Keratinocyte (primary cell): ENCODE measurements around the gene RIMS1. TPM values are rescaled to one million over a fixed set of nuclear protein-coding genes. Genes with fewer than 3 reads are reported as not detected.
A peak's percentile ranks its signal among the peaks of the same experiment; 100 is the strongest.

Source experiments
- DNase-seq: peaks from one replicate; pipeline ENCODE4 v3.0.0-alpha.2; 2011; ENCODE audit warnings: low read depth, missing footprints, low spot score
- FAIRE-seq: peaks from 2 replicates; lab custom pipeline; 2011; peaks lifted over from hg19 to GRCh38; lab: Jason Lieb, UNC
- H2AFZ ChIP-seq: 2 replicates; pipeline ENCODE4 v1.6.0; 2012; ENCODE audit warnings: low read length, control low read depth, inconsistent platforms; ENCODE audit not compliant: control insufficient read depth
- H3K27ac ChIP-seq: 2 replicates; pipeline ENCODE4 v1.5.1; 2011; ENCODE audit warnings: low read length; ENCODE audit not compliant: control insufficient read depth, insufficient read depth
- H3K27me3 ChIP-seq: 3 replicates; pipeline ENCODE4 v1.6.0; 2011; ENCODE audit warnings: low read length; ENCODE audit not compliant: control insufficient read depth, insufficient read depth; ENCODE audit errors: extremely low read depth
- H3K36me3 ChIP-seq, 2 experiments: 2 replicates in 1 of 2; 3 replicates in 1 of 2; pipeline ENCODE4 v1.5.1; 2011; ENCODE audit warnings: low read length in 2 of 2, mild to moderate bottlenecking in 1 of 2; ENCODE audit not compliant: control insufficient read depth in 2 of 2, insufficient read depth in 2 of 2; ENCODE audit errors: extremely low read depth in 1 of 2
- H3K4me1 ChIP-seq: 3 replicates; pipeline ENCODE4 v1.5.1; 2011; ENCODE audit warnings: low read length; ENCODE audit not compliant: control insufficient read depth, insufficient read depth; ENCODE audit errors: extremely low read depth
- H3K4me2 ChIP-seq: 3 replicates; pipeline ENCODE4 v1.6.0; 2011; ENCODE audit warnings: low read depth, low read length; ENCODE audit not compliant: control insufficient read depth, insufficient read depth; ENCODE audit errors: extremely low read depth
- H3K4me3 ChIP-seq, 3 experiments: fragments of 200-600 bp in 1 of 3; sonication (generic) in 1 of 3; 2 replicates in 2 of 3; 3 replicates in 1 of 3; pipeline ENCODE4 v1.5.1; 2011 to 2016; ENCODE audit warnings: low read length in 3 of 3, mild to moderate bottlenecking in 3 of 3, control low read depth in 2 of 3, inconsistent platforms in 1 of 3, low read depth in 1 of 3, mixed read lengths in 1 of 3, mixed run types in 1 of 3, moderate library complexity in 1 of 3; ENCODE audit not compliant: control insufficient read depth in 2 of 3, insufficient read depth in 2 of 3; ENCODE audit errors: extremely low read depth in 1 of 3
- H3K79me2 ChIP-seq: 2 replicates; pipeline ENCODE4 v1.6.0; 2012; ENCODE audit warnings: low read length; ENCODE audit not compliant: control insufficient read depth, insufficient read depth
- H3K9ac ChIP-seq: 3 replicates; pipeline ENCODE4 v1.6.0; 2011; ENCODE audit warnings: low read length; ENCODE audit not compliant: control insufficient read depth, insufficient read depth; ENCODE audit errors: extremely low read depth
- H3K9me1 ChIP-seq: 3 replicates; pipeline ENCODE4 v1.6.0; 2011; ENCODE audit warnings: low read length; ENCODE audit not compliant: control insufficient read depth, insufficient read depth; ENCODE audit errors: extremely low read depth
- H3K9me3 ChIP-seq: 2 replicates; pipeline ENCODE4 v1.5.1; 2012; ENCODE audit warnings: low read depth, low read length; ENCODE audit not compliant: control insufficient read depth
- H4K20me1 ChIP-seq: 3 replicates; pipeline ENCODE4 v1.6.0; 2011; ENCODE audit warnings: low read length; ENCODE audit not compliant: control insufficient read depth, insufficient read depth; ENCODE audit errors: extremely low read depth
- CTCF ChIP-seq, 3 experiments: IDR thresholded peaks in 1 of 3; conservative IDR thresholded peaks in 1 of 3; optimal IDR thresholded peaks in 1 of 3; 2 replicates in 2 of 3; 3 replicates in 1 of 3; pipeline versions ENCODE3 to v1.5.1; 2011; ENCODE audit warnings: low read length in 3 of 3, mild to moderate bottlenecking in 3 of 3, moderate library complexity in 2 of 3, control low read depth in 1 of 3, inconsistent platforms in 1 of 3; ENCODE audit not compliant: insufficient read depth in 2 of 3; ENCODE audit errors: extremely low read depth in 1 of 3
- EZH2 ChIP-seq: IDR thresholded peaks from one replicate; pipeline ENCODE4 v1.6.1; 2012; ENCODE audit warnings: inconsistent platforms, mild to moderate bottlenecking, low read length, moderate library complexity
- dilution Hi-C: fragments of 300-500 bp; cut with MboI; formaldehyde crosslinking; loops from one replicate; pipeline ENCODE4 v1.7.0; 2020; ENCODE audit warnings: low sequenced_read_pairs; ENCODE audit not compliant: extremely low pct_ligation_motif_present
- polyA plus RNA-seq, 5 experiments: library from polyadenylated mRNA; depleted of rRNA in 3 of 5; stranded (reverse) in 3 of 5; stranded (forward) in 1 of 5; unstranded in 1 of 5; fragments of >200 nt; gene quantifications; 1 replicate in 1 of 5; 2 replicates in 3 of 5; 3 replicates in 1 of 5; pipeline versions ENCODE4 v1.2.1 to v1.2.3, GENCODE V29; 2011 to 2012; ENCODE audit warnings: missing spikeins in 2 of 5, low read depth in 1 of 5, low replicate concordance in 1 of 5

The RIMS1 gene
- polyA plus RNA-seq, 1 donor (not counting 4 experiments of a cell fraction or from before 2014, with no cell fraction given) = not detected

DNA sequence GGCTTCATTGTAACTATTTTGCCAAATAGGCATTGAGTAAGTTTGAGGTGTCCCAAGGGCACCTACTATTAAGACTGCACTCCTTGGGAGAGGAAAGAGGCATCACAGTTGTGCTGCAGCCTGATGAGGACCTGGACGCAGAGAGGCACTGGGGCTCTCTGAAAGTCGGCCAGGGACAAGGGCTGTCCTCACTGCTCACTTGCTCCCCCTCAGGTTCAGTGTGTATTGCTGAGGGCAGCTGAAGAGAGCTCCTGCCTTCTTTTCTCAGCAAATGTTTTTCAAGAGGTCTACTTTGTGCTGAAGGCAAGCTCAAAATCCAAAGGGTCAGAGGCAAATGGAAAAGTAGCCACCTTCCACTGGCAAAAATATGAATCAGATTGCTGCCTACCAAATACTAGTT lies 331.8 kb downstream of the RIMS1 start:
- no peaks in the 10 kb centered on the region for H3K4me1 ChIP-seq
- no peaks in the 10 kb centered on the region for H4K20me1 ChIP-seq
- dilution Hi-C loops = no loop called here
- no peaks in the 10 kb centered on the region for H3K9me1 ChIP-seq
- H3K9ac ChIP-seq = no peak overlapping the region
- no peaks in the 10 kb centered on the region for H3K79me2 ChIP-seq
- FAIRE-seq = no peak
- no peak overlapping the region for H2AFZ ChIP-seq
- peaks cover 4% of the 10 kb centered on the region for H3K27me3 ChIP-seq
- no peak for DNase-seq
- H3K27ac ChIP-seq = no peak overlapping the region
- H3K4me2 ChIP-seq = no peak overlapping the region
- H3K4me3 ChIP-seq = no peak overlapping the region
- no peaks in the 10 kb centered on the region for H3K36me3 ChIP-seq
- H3K9me3 ChIP-seq = no peaks in the 10 kb centered on the region
- TF ChIP-seq CTCF (optimal IDR thresholded peaks at IDR 0.05 in 1 of 3, IDR thresholded peaks at IDR 0.05 in 1 of 3, conservative IDR thresholded peaks at IDR 0.05 in 1 of 3; ENCODE audit: extremely low read depth in 1 of 3, insufficient read depth in 2 of 3, low read length in 3 of 3) (peak; percentile 69 to 77 (median 69)), EZH2 (no peak)

GRCh38 chr6:72219536-72219935 lies 333.2 kb downstream of the RIMS1 start:
- no peak overlapping the region for H3K9ac ChIP-seq
- no peak overlapping the region for H2AFZ ChIP-seq
- no peaks in the 10 kb centered on the region for H3K9me1 ChIP-seq
- no peak for TF ChIP-seq EZH2
- no peak for TF ChIP-seq CTCF (optimal IDR thresholded peaks at IDR 0.05 in 1 of 3, IDR thresholded peaks at IDR 0.05 in 1 of 3, conservative IDR thresholded peaks at IDR 0.05 in 1 of 3; ENCODE audit: extremely low read depth in 1 of 3, insufficient read depth in 2 of 3, low read length in 3 of 3)
- H4K20me1 ChIP-seq = no peaks in the 10 kb centered on the region
- no peak for FAIRE-seq
- H3K79me2 ChIP-seq = no peaks in the 10 kb centered on the region
- no peak overlapping the region for H3K27ac ChIP-seq
- H3K4me3 ChIP-seq = no peak overlapping the region
- no peak overlapping the region for H3K4me2 ChIP-seq
- no peaks in the 10 kb centered on the region for H3K4me1 ChIP-seq
- no peaks in the 10 kb centered on the region for H3K36me3 ChIP-seq
- peaks cover 4% of the 10 kb centered on the region for H3K27me3 ChIP-seq
- no peak for DNase-seq
- dilution Hi-C loops = no loop called here
- H3K9me3 ChIP-seq = no peaks in the 10 kb centered on the region
